Peyer's patch (tissue), 4 donors: ENCODE measurements around the gene CARD14.

Experiments used
- CTCF ChIP-seq, 6 experiments: fragments of 450-650 bp in 4 of 6; fragments of 200-600 bp in 2 of 6; sonication (generic) in 1 of 6; IDR thresholded peaks; one replicate each; pipeline ENCODE4 v1.5.1; 2017 to 2019; ENCODE audit warnings: antibody characterized with exemption in 6 of 6, mild to moderate bottlenecking in 3 of 6, moderate library complexity in 1 of 6
- POLR2A ChIP-seq, 2 donors: fragments of 450-650 bp; IDR thresholded peaks; one replicate each; pipeline ENCODE4 v1.5.1; 2017; ENCODE audit warnings: antibody characterized with exemption in 2 of 2, mild to moderate bottlenecking in 2 of 2, moderate library complexity in 2 of 2

DNA sequence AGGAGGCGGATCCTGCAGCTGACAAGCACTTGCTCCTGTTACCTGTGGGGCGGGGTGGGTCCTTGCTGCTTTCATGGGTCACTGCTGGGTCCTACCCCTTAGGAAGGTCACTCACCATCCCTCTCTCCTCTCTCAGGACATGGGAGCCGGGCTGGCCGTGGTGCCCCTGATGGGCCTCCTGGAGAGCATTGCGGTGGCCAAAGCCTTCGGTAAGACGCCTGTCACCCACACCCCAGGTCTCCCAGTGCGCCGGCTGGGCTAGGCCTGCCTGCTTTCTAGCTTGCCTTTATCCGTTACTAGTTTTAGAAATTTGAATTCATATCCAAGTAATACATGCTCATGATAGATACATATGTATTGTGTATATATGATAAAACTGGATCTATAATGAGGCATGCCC, 67.6 kb downstream of the CARD14 start:
- no peak for TF ChIP-seq CTCF (IDR thresholded peaks at IDR 0.05)
- TF ChIP-seq POLR2A (IDR thresholded peaks at IDR 0.05): no peak
